HG03460 (cell line): Measurements from ENCODE around the gene TMEM26.
"Not testable (repeated sequence)": the region's sequence is repeated elsewhere in the genome, so short reads cannot be mapped to it uniquely, and the experiment has no call there.

ENCODE experiments used
- ATAC-seq: cut with Tn5 transposase; IDR thresholded peaks from one replicate; pipeline ENCODE4 v1.9.1; 2021; ENCODE audit not compliant: unreplicated experiment

TMEM26 gene

DNA sequence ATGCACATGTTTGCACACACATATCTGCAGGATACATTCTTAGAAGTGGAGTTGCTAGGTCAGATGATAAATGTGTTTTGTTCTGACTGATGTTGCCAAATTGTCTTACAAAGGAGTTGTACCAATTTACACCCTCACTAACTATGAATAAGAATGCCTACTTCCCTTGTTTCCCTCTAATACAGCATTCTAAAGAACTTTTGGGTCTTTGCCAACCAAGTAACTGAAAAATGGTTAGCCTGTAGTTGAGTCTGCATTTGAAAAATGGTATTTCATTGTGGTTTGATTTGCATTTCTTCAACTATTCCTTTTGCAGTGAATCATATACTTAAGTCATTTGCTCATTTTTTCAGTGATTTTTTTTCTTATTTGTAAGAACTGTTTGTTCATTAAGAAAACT is 48.4 kb downstream of the TMEM26 start:
- ATAC-seq: no peak

DNA sequence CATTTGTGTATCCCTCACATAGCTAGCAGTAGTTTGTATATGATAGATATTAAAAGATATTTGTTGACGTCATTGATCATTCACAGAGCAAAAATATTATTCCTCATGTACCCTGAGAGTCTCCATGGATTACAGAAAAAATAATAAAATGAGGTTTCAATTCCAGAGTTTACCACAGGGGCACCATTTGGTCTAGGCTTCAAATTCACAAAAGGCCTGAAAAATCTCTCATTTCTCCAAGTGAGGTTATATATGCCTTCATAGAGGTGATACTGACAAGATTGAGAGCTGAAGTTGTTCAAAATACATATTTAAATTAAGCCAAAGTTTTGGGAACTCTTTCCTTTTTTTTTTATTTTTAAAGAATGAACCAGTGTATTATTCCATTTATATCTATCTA is 52.7 kb downstream of the TMEM26 start:
- ATAC-seq: no peak

DNA sequence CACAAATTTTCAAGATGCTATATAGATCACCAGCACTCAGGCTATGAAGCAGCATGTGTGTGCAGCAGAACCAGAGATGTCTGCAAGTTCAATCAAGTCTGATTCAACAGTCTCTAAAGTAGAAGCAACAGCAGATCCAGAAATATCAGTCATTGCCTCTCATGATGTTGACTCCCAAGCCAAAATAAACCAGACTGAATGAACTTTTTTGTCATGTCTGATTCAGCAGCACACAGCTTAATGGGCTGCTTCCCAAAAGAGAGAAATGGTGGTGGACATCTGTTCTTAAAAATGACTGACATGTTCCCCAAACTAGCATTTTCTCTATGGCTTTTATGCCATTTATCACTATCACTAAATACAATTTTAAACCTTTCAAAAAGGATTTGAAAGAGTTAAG is 53.8 kb downstream of the TMEM26 start:
- no peak for ATAC-seq

DNA sequence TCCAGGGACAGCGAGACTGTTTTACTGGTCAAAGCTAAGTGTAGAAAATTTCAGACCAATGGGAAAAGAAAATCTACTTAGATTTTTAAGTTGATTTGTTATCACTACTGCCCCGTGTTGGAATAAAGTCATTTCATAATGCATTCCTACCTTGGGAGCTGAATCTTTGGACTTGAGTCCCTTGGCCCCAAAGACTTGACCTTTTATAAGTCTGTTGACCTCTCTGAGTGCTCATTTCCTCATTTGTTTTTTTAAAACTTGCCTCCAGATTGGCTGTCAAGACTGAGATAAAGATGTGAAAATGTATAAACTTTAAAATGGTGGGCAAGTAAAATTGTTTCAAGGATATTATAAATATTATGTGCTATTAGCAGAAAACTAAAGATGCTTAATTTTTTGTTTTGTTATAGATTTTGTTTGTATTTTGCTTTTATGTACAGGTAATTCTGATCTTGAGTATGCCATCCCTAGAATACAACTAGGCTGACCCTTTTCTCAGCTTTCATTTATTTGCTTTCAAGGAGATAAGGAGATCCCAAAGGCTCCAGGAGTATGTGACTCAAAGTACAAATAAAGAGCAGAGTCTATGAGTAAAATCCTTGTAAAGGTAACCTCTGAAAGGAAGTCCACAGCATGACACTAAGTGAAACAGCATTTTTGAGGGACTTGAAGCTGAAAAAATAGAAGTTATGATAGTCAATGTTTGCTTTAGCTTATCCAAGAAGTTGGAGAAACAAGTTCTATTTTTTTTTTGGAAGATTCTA is 54.6 kb downstream of the TMEM26 start:
- ATAC-seq: no peak

DNA sequence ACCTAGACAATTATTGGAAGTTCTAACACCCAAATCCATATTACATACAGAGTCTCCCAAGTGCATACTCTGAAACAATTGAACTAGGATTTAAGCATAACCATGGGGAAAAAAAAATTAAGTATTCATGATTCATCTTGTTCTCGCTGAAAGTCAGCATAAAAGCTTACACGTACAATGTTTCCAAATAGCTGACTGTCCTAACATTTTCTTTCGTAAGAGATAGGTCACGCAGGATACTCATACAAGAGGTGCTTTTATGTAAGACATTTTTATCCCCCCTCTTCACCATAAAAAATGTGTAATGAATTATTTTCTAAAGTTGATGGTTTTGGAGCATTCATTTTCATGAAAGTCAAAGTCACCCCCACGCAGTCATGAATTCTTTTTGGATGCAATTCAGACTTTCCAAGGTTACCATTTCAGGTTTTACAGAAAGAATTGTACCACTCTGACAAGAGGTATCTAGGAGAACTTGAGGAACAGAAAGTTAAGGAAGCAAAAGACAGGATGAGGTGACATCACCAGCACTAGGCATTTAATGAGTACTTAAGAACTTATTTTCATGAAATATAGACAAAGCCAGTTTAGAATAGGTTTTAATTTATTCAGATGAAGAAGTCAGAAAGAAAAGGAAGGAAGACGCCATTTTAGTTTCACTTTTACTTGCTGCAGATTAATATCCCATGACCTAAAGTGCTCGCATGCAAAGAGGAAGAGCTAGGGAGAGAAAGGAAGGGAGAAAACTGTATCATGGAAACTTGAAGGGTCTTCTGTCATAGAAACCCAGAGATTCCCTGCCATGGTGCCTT is 55.8 kb downstream of the TMEM26 start:
- ATAC-seq: peak; percentile 75

DNA sequence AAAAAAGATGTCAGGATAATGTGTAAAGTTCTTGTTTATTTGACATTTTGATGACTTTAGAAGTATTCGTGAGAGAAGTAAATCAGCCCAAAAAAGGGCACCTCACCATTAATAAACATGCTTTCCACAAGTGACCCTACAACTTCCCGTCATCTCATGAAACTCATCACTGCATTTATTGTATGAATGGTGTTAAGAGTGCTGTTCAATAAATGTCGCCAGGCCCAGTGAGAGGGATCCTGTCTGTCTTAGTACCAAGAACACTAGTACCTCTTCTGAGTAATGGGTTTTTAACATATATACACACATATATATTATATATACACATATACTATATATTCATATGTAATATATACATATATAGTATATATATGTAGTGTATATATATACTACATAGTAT is 61.9 kb downstream of the TMEM26 start:
- ATAC-seq: peak; percentile 31

DNA sequence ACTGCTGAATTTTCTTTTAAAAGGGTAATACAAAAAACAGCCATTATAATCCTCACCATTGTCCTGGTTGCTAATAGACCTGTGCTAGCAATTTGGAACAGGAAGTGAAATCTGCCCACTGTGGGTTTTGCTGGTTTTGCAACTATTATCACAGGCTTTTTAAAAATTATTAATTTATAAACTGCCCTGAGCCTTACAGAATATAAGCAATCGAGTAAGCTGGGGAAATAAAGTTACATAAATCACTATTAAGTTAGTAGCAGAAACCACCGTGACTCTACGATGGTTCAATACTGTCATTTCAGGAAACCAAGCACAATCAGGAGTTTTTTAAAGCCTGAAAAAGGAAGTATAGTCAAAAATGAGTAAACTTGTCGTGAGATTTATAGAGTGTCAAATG is 62.3 kb downstream of the TMEM26 start:
- ATAC-seq: peak; percentile 90

DNA sequence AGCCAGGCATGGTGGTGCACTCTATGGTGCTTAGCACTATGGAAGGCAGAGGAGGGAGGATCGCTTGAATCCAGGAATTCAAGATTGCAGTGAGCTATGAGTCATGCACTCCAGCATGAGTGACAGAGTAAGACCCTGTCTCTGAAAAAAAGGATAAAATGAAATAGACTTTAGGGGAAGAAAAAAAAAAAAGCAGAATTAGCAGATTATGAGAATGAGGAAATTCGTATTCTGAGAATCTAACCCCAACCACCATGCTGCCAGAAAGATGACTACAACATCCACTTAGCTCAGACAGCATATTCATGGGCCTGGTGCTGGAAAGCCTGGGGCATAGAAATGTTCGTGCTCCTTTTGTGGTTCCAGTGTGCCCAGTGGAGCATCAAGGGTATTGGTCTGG is 63.3 kb downstream of the TMEM26 start:
- no peak for ATAC-seq

DNA sequence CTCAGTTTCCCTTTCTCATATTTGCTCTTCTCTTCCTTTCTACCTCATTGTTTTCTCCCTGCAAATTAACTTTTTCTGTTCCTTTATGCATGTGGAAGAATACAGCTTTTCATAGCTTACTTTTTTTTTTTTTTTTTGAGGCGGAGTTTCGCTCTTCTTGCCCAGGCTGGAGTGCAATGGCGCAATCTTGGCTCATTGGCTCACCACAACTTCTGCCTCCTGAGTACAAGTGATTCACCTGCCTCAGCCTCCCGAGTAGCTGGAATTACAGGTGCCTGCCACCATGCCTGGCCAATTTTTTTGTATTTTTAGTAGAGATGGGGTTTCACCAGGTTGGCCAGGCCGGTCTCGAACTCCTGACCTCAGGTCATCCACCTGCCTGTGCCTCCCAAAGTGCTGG is 64.2 kb downstream of the TMEM26 start:
- not testable (repeated sequence) for ATAC-seq

DNA sequence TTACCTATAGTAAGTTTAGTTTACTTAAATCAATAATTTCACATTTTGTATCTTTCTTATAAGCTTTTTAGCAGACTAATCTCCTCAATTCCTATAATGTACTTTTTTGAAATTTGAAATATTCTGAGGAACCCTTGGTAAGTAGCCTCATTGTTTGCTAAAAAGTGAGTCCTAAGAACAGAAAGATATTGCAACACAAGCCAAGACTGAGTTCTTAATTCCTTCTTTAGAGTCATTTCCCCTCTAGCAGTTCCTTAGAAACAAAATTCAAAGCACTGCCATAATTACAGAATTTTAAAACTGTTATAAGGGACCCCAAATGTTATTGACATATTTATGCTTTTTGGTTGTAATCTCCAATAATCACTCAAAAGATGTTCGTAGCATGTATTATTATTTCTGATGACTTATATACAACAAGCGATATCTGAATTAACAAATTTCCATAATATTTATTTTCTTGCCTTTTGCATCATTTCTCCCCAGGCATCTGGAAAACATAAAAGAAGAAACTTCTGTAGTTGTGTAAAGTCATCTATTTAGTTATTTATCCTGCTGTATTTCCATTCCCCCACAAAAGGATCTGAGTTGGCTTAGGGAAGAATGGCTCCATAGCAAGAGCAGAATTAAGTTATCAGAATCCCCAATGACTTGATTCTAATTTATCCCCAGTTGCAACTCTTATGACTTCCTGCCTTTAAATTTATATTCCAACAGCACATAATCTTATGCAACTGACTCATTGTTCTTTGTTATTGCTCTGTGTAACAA is 67.8 kb downstream of the TMEM26 start:
- ATAC-seq: no peak

DNA sequence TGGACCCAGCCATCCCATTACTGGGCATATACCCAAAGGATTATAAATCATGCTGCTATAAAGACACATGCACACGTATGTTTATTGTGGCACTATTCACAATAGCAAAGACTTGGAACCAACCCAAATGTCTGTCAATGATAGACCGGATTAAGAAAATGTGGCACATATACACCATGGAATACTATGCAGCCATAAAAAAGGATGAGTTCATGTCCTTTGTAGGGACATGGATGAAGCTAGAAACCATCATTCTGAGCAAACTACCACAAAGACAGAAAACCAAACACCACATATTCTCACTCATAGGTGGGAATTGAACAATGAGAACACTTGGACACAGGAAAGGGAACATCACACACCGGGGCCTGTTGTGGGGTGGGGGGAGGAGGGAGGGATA is 72.0 kb downstream of the TMEM26 start:
- ATAC-seq: not testable (repeated sequence)

DNA sequence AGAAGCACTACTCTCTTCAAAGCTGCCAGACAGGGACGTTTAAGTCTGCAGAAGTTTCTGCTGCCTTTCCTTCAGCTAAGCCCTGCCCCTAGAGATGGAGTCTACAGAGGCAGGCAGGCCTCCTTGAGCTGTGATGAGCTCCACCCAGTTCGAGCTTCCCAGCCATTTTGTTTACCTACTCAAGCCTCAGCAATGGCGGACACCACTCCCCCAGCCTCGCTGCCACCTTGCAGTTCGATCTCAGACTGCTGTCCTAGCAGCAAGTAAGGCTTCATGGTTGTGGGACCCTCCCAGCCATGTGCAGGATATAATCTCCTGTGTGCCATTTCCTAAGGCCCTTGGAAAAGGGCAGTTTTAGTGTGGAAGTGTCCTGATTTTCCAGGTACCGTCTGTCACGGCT is 74.3 kb downstream of the TMEM26 start:
- no peak for ATAC-seq

DNA sequence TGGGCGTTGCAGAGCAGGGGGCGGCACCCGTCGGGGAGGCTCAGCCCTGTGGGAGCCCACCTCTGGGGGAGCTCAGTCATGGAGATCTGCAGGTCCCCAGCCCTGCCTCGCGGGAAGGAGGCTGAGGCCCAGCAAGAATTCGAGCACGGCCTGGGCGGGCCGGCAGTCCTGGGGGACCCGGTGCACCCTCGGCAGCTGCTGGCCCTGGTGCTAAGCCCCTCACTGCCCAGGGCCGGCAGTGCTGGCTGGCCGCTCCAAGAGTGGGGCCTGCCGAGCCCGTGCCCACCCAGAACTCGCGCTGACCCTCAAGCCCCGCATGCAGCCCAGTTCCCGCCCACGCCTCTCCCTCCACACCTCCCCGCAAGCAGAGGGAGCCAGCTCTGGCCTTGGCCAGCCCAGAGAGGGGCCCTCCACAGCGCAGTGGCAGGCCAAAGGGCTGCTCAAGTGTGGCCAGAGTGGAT is 76.2 kb downstream of the TMEM26 start:
- ATAC-seq: no peak

DNA sequence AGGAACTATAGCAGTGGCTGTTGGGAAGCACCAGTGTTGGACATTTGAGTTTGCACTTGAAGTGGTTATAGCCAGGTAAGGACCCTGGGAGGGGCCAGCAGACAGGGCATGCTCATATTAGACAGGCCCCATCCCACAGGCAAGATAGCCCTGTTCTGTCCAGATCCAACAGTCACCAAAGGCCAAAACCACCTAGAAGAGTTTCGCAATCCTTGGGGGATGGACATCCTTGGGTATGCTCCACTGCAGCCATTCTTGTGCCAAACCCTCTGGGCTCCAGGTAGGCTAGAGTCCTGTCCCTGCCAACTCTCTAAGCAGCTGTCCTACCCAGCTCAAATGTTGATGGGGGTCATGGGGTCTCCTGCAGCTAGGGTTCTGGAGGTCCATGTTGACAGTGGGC is 76.8 kb downstream of the TMEM26 start:
- ATAC-seq: no peak

DNA sequence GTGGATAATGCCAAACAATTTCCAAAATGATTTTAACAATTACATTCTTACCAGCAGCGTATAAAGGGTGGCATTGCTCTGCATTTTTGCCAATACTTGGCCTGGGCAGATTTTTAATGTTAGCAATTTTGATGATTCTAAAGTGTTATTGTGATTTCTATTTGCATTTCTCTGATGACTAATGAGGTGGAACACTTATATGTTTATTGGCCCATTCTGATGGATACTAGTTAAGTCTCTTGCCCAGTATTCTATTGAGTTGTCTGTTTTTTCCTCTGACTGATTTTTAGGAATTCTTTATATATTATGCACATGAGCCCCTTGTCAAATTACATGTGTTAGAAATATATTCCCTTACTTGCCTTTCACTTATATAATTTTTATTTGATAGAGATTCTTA is 86.8 kb downstream of the TMEM26 start:
- no peak for ATAC-seq

DNA sequence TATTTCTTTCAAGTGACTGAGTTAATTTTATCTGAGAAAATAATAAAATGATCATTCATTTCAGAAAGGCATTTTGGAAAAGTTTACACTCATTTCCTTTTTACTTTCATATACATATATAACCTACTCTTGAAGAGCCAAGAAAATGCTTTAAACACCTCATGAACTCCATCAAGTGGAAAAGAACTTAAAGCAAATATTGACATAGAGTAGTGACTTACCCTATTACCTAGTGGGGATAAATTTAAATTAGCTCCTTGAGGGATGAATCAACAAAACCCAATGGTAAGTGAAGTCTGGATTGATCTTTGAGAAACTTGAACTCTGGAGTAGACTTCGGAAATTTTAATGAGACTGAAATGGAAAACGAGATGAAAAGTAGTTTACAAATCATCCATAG is 88.6 kb downstream of the TMEM26 start:
- ATAC-seq: no peak

DNA sequence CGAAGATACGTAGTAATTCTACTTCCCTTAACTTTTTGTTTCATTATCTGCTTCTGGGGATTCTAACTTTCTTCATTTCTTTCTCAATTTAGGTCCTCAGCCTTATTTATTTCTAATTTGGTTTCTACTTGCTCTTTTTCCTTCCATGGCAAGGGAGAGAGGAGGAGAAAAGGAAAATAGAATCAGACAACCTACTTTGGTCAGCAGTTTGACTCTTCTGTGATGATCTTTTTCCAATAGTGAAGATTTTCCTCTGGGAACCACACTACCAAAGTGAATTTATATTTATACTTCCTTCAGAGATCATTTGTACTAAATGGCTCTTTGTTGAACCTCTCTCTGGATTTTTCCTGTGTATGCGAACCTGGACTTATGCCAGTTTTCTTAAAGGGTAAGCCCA is 90.2 kb downstream of the TMEM26 start:
- no peak for ATAC-seq

DNA sequence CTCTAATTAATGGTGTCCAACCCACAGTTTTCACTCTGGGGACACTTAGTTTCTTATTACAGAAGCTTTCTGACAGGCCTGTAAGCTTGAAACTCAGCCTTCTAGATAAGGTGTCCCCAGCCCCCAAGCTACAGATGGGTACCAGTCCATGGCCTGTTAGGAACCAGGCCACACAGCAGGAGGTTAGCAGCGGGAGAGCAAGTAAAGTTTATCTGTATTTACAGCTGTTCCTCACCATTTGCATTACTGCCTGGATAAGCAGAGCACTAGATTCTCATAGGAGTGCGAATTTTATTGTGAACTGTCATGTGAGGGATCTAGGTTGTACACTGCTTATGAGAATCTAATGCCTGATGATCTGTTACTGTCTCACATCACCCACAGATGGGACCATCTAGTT is 93.7 kb downstream of the TMEM26 start:
- no peak for ATAC-seq

DNA sequence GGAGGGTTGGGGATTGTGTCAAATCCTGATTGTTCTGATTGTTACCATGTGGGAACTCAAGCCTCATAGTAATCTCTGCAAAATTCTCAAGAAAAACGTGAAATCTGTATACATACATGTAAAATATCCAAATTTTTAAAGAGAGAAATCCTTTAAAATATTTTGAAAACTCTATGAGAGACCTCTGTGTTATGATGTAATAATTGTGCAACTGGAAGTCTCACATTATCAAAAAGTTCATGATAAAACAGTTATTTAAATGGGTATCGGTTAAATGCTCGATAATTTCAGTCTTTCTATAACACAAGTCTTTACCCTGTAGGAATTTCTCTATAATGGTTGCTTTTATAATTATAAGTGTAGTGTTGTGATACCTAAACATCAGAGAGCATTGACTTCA is 95.5 kb downstream of the TMEM26 start:
- no peak for ATAC-seq
